NCI-H2081 treated with DMSO at 0.1 percent for 48 hours (cell line): ENCODE results near the gene ATP2C2.
"Not testable (repeated sequence)": the region's sequence is repeated elsewhere in the genome, so short reads cannot be mapped to it uniquely, and the experiment has no call there.

Source experiments
- DNase-seq: peaks from one replicate; lab custom pipeline; 2025; lab: John Stamatoyannopoulos, UW

Gene ATP2C2

GRCh38 chr16:84339766-84340165 is 28.6 kb upstream of the ATP2C2 start:
- DNase-seq: no peak

GRCh38 chr16:84340325-84341040 is 27.9 kb upstream of the ATP2C2 start:
- no peak for DNase-seq

- DNase-seq: no peak
These were observed 26.6 kb upstream of the ATP2C2 start for GRCh38 chr16:84341528-84342295.

- DNase-seq: not testable (repeated sequence)
These were observed 24.5 kb upstream of the ATP2C2 start for GRCh38 chr16:84343800-84344199.

GRCh38 chr16:84344781-84345180 is 23.6 kb upstream of the ATP2C2 start:
- DNase-seq: no peak

GRCh38 chr16:84347161-84347560 is 21.2 kb upstream of the ATP2C2 start:
- DNase-seq: no peak

- DNase-seq: no peak
These were observed 19.9 kb upstream of the ATP2C2 start for GRCh38 chr16:84348386-84348888.

- DNase-seq: no peak
These were observed 18.3 kb upstream of the ATP2C2 start for GRCh38 chr16:84349862-84350684.

- DNase-seq: no peak
These were observed 17.5 kb upstream of the ATP2C2 start for GRCh38 chr16:84350685-84351400.

- DNase-seq: no peak
These were observed 16.7 kb upstream of the ATP2C2 start for GRCh38 chr16:84351630-84352029.

- no peak for DNase-seq
These were observed 14.0 kb upstream of the ATP2C2 start for GRCh38 chr16:84354306-84354705.

- DNase-seq: no peak
These were observed 13.2 kb upstream of the ATP2C2 start for GRCh38 chr16:84355149-84355548.

GRCh38 chr16:84356176-84356575 is 12.2 kb upstream of the ATP2C2 start:
- DNase-seq: no peak

- DNase-seq: peak; percentile 13
These were observed 11.7 kb upstream of the ATP2C2 start for GRCh38 chr16:84356591-84357116.

- DNase-seq: no peak
These were observed 11.1 kb upstream of the ATP2C2 start for GRCh38 chr16:84357191-84357651.

GRCh38 chr16:84358601-84359295 is 9.6 kb upstream of the ATP2C2 start:
- no peak for DNase-seq

GRCh38 chr16:84359326-84359725 is 9.0 kb upstream of the ATP2C2 start:
- no peak for DNase-seq

- no peak for DNase-seq
These were observed 8.2 kb upstream of the ATP2C2 start for GRCh38 chr16:84360170-84360569.

- no peak for DNase-seq
These were observed 7.6 kb upstream of the ATP2C2 start for GRCh38 chr16:84360748-84361147.

GRCh38 chr16:84361546-84361945 is 6.8 kb upstream of the ATP2C2 start:
- no peak for DNase-seq

GRCh38 chr16:84362471-84362941 is 5.8 kb upstream of the ATP2C2 start:
- DNase-seq: no peak
